Skin epidermis (tissue), 12 donors: ENCODE data around the gene SLC29A3.
A peak's percentile ranks its signal among the peaks of the same experiment; 100 is the strongest.

Source experiments
- H3K27ac ChIP-seq, 21 experiments: fragments of 200-600 bp; sonication (generic) in 11 of 21; one replicate each; pipeline ENCODE4 v1.5.0; 2020; ENCODE audit warnings: mild to moderate bottlenecking in 3 of 21, inconsistent platforms in 2 of 21, moderate library complexity in 2 of 21
- H3K4me3 ChIP-seq, 7 experiments: fragments of 200-600 bp; sonication (generic) in 2 of 7; one replicate each; pipeline ENCODE4 v1.5.0; 2020; ENCODE audit warnings: inconsistent platforms in 2 of 7, mild to moderate bottlenecking in 2 of 7, moderate library complexity in 1 of 7

The SLC29A3 gene

GRCh38 chr10:71397296-71398212, 78.5 kb downstream of the SLC29A3 start:
- Histone ChIP-seq H3K4me3 (peak overlapping the region; percentile 17 to 49 (median 34)), H3K27ac (peak overlapping the region in 1 of 21 experiments; percentile 21)

- Histone ChIP-seq H3K4me3 (no peak overlapping the region), H3K27ac (no peak overlapping the region)
These were observed 79.9 kb downstream of the SLC29A3 start for GRCh38 chr10:71398976-71399375.

GRCh38 chr10:71399946-71400345, 80.9 kb downstream of the SLC29A3 start:
- H3K27ac ChIP-seq: no peak overlapping the region
- H3K4me3 ChIP-seq: no peak overlapping the region

GRCh38 chr10:71401056-71401455, 82.0 kb downstream of the SLC29A3 start:
- H3K27ac ChIP-seq: no peak overlapping the region

GRCh38 chr10:71402005-71402404, 82.9 kb downstream of the SLC29A3 start:
- Histone ChIP-seq H3K4me3 (no peak overlapping the region), H3K27ac (no peak overlapping the region)

More at GRCh38 chr10:71401056-71401455, 82.0 kb downstream of the SLC29A3 start:
- no peak overlapping the region for H3K4me3 ChIP-seq

GRCh38 chr10:71404503-71405295, 85.6 kb downstream of the SLC29A3 start:
- no peak overlapping the region for H3K4me3 ChIP-seq
- H3K27ac ChIP-seq: no peak overlapping the region

GRCh38 chr10:71406878-71407277, 87.8 kb downstream of the SLC29A3 start:
- Histone ChIP-seq H3K27ac (no peak overlapping the region), H3K4me3 (no peak overlapping the region)

- Histone ChIP-seq H3K4me3 (no peak overlapping the region), H3K27ac (no peak overlapping the region)
These were observed 89.6 kb downstream of the SLC29A3 start for GRCh38 chr10:71408436-71409225.

- H3K27ac ChIP-seq: no peak overlapping the region
- H3K4me3 ChIP-seq: no peak overlapping the region
These were observed 90.6 kb downstream of the SLC29A3 start for GRCh38 chr10:71409516-71410104.
